Activated CD4-positive, alpha-beta T cell treated with anti-CD3 and anti-CD28 coated beads for 24 hours (primary cell): ENCODE measurements around the gene EXOC6B.

Source experiments
- DNase-seq, 2 donors: peaks; one replicate each; pipeline ENCODE4 v3.0.0-alpha.2; 2020; ENCODE audit warnings: low read depth in 2 of 2

Gene EXOC6B

GRCh38 chr2:72363406-72363805 is 462.4 kb downstream of the EXOC6B start:
- DNase-seq = no peak

GRCh38 chr2:72362733-72363132 is 463.1 kb downstream of the EXOC6B start:
- no peak for DNase-seq

GRCh38 chr2:72361521-72361920 is 464.3 kb downstream of the EXOC6B start:
- DNase-seq = no peak

- DNase-seq = no peak
These were observed 464.8 kb downstream of the EXOC6B start for GRCh38 chr2:72361042-72361441.

GRCh38 chr2:72350852-72351251 is 475.0 kb downstream of the EXOC6B start:
- DNase-seq = no peak

- no peak for DNase-seq
These were observed 476.8 kb downstream of the EXOC6B start for GRCh38 chr2:72349016-72349415.

- DNase-seq = no peak
These were observed 478.8 kb downstream of the EXOC6B start for GRCh38 chr2:72347081-72347480.

GRCh38 chr2:72341639-72342038 is 484.2 kb downstream of the EXOC6B start:
- no peak for DNase-seq

GRCh38 chr2:72340665-72341064 is 485.2 kb downstream of the EXOC6B start:
- no peak for DNase-seq

GRCh38 chr2:72338076-72338475 is 487.8 kb downstream of the EXOC6B start:
- no peak for DNase-seq

GRCh38 chr2:72332720-72333119 is 493.1 kb downstream of the EXOC6B start:
- DNase-seq = no peak

- no peak for DNase-seq
These were observed 495.2 kb downstream of the EXOC6B start for GRCh38 chr2:72330652-72331051.

GRCh38 chr2:72326759-72327158 is 499.1 kb downstream of the EXOC6B start:
- DNase-seq = no peak

- DNase-seq = no peak
These were observed 500.0 kb downstream of the EXOC6B start for GRCh38 chr2:72325592-72326422.

- no peak for DNase-seq
These were observed 509.1 kb downstream of the EXOC6B start for GRCh38 chr2:72316774-72317173.

- DNase-seq = no peak
These were observed 525.6 kb downstream of the EXOC6B start for GRCh38 chr2:72300147-72300684.

- no peak for DNase-seq
These were observed 532.2 kb downstream of the EXOC6B start for GRCh38 chr2:72293620-72294019.

GRCh38 chr2:72292433-72292832 is 533.4 kb downstream of the EXOC6B start:
- no peak for DNase-seq

- DNase-seq = no peak
These were observed 534.8 kb downstream of the EXOC6B start for GRCh38 chr2:72291059-72291458.

- DNase-seq = no peak
These were observed 536.1 kb downstream of the EXOC6B start for GRCh38 chr2:72289736-72290135.

- no peak for DNase-seq
These were observed 536.5 kb downstream of the EXOC6B start for GRCh38 chr2:72289283-72289682.

- no peak for DNase-seq
These were observed 547.8 kb downstream of the EXOC6B start for GRCh38 chr2:72278046-72278445.

- no peak for DNase-seq
These were observed 549.0 kb downstream of the EXOC6B start for GRCh38 chr2:72276876-72277275.

- DNase-seq = no peak
These were observed 549.5 kb downstream of the EXOC6B start for GRCh38 chr2:72276356-72276755.
